ENCODE measurements around the gene HOXC10.

HOXC10 gene

DNA sequence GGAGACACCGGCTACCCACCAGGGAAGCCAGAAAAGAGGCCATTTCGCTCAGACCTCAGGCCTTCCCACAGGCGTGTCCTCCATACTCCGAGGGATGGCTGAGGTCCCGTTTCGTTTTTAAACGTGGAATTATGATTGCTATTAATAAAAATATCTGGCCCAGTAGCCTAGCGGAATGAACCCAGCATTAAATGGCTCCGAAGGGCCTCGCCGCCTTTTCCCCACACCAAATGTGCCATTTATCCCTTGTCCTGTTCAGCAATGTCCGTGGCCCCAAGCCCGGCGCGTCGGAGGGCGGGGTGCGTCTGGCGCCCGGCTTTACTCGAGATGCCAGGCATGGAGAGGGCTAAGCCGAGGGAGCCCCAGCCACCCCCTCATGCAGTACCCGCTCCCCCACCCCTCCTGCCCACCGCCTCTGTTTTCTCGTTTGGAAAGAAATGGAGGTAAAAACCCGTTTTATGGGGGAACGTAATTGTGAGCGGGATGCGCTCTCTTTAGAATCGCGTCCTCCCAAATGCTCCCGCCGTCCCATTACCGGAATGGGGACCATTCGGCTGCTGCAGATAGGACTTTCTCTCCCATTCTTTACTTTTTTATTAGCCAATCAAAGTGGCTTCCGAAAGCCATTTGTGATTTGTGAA is 29.6 kb downstream of the HOXC10 start:
- H3K4me3 ChIP-seq (replicated peaks; ENCODE audit: insufficient read depth, low read length): no peak overlapping the region
- no peak for TF ChIP-seq SPI1 (IDR thresholded peaks at IDR 0.05; ENCODE audit: borderline replicate concordance, low read depth)
- DNase-seq (ENCODE audit: low read depth in 1 of 2, low spot score in 1 of 2): no peak
- peaks cover 70% of the 10 kb centered on the region for H3K27me3 ChIP-seq (ENCODE audit: insufficient read depth, poor library complexity, severe bottlenecking)
- no peak overlapping the region for H3K27ac ChIP-seq (replicated peaks)

- H3K27ac ChIP-seq (replicated peaks): no peak overlapping the region
Observed at GRCh38 chr12:54015018-54015931, 30.3 kb downstream of the HOXC10 start.

DNA sequence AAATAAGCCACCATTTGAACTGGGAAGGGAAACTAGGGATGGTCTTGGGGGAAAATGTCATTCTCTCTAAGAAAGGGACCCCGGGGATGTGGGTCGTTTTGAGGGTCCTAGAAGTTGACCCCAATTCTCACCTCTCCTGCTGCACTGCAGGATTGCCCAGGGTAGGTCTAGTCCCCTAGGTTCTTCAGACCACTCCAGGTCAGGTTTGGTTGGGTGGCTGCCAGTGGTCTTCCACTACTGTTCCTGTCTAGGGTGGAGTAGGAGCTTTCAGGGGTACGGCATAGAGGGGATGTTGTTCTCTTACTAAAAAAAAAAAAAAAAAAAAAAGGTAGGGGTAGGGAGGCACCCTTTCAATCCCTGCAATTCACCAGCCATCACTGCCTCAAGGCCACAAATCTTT is 31.1 kb downstream of the HOXC10 start:
- H3K27me3 ChIP-seq (ENCODE audit: insufficient read depth, poor library complexity, severe bottlenecking): peaks cover 56% of the 10 kb centered on the region
- no peak overlapping the region for H3K27ac ChIP-seq (replicated peaks)
- no peak for TF ChIP-seq GABPA (IDR thresholded peaks at IDR 0.05; ENCODE audit: low read depth)
- no peak for TF ChIP-seq SPI1 (IDR thresholded peaks at IDR 0.05; ENCODE audit: borderline replicate concordance, low read depth)
- TF ChIP-seq POLR2AphosphoS5 (IDR thresholded peaks at IDR 0.05; ENCODE audit: low read depth): no peak
- TF ChIP-seq, protein P1, sequence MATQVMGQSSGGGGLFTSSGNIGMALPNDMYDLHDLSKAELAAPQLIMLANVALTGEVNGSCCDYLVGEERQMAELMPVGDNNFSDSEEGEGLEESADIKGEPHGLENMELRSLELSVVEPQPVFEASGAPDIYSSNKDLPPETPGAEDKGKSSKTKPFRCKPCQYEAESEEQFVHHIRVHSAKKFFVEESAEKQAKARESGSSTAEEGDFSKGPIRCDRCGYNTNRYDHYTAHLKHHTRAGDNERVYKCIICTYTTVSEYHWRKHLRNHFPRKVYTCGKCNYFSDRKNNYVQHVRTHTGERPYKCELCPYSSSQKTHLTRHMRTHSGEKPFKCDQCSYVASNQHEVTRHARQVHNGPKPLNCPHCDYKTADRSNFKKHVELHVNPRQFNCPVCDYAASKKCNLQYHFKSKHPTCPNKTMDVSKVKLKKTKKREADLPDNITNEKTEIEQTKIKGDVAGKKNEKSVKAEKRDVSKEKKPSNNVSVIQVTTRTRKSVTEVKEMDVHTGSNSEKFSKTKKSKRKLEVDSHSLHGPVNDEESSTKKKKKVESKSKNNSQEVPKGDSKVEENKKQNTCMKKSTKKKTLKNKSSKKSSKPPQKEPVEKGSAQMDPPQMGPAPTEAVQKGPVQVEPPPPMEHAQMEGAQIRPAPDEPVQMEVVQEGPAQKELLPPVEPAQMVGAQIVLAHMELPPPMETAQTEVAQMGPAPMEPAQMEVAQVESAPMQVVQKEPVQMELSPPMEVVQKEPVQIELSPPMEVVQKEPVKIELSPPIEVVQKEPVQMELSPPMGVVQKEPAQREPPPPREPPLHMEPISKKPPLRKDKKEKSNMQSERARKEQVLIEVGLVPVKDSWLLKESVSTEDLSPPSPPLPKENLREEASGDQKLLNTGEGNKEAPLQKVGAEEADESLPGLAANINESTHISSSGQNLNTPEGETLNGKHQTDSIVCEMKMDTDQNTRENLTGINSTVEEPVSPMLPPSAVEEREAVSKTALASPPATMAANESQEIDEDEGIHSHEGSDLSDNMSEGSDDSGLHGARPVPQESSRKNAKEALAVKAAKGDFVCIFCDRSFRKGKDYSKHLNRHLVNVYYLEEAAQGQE (IDR thresholded peaks at IDR 0.05; ENCODE audit: insufficient replicate concordance, low read depth): no peak
- no peak for TF ChIP-seq CTCF (IDR thresholded peaks at IDR 0.05; ENCODE audit: insufficient read depth, low read length)
- no peak overlapping the region for H3K4me3 ChIP-seq (replicated peaks; ENCODE audit: insufficient read depth, low read length)
- DNase-seq (ENCODE audit: low read depth in 1 of 2, low spot score in 1 of 2): no peak

More at GRCh38 chr12:54015018-54015931, 30.3 kb downstream of the HOXC10 start:
- peaks cover 62% of the 10 kb centered on the region for H3K27me3 ChIP-seq (ENCODE audit: insufficient read depth, poor library complexity, severe bottlenecking)
- H3K4me3 ChIP-seq (replicated peaks; ENCODE audit: insufficient read depth, low read length): no peak overlapping the region
- no peak for DNase-seq (ENCODE audit: low read depth in 1 of 2, low spot score in 1 of 2)
- TF ChIP-seq, protein P1 (IDR thresholded peaks at IDR 0.05; ENCODE audit: insufficient replicate concordance, low read depth): no peak
- TF ChIP-seq SPI1 (IDR thresholded peaks at IDR 0.05; ENCODE audit: borderline replicate concordance, low read depth): no peak
- no peak for TF ChIP-seq CTCF (IDR thresholded peaks at IDR 0.05; ENCODE audit: insufficient read depth, low read length)
- no peak for TF ChIP-seq POLR2AphosphoS5 (IDR thresholded peaks at IDR 0.05; ENCODE audit: low read depth)
- no peak for TF ChIP-seq GABPA (IDR thresholded peaks at IDR 0.05; ENCODE audit: low read depth)

DNA sequence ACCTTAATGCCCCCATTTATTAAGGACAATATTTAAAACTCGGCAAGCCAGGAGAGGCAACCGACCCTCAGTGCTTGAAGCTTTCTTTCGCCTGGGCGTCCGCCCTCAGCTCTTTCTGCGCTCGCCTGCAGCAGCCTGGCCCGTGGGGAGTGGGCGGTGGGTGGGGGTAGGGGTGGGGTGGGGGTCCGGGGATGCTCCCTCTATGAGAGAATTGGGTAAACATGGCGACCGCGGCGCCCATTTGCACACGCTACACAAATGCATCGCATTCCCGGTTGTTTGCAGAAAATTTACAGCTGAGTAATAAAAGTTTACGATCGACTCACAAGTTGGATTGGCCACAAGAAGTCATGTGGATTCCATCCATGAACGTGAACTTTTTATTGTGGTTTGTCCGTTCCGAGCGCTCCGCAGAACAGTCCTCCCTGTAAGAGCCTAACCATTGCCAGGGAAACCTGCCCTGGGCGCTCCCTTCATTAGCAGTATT is 31.6 kb downstream of the HOXC10 start:
- Histone ChIP-seq H3K27ac (replicated peaks) (no peak overlapping the region), H3K4me3 (replicated peaks; ENCODE audit: insufficient read depth, low read length) (no peak overlapping the region), H3K27me3 (ENCODE audit: insufficient read depth, poor library complexity, severe bottlenecking) (peaks cover 52% of the 10 kb centered on the region)
- TF ChIP-seq CTCF (IDR thresholded peaks at IDR 0.05; ENCODE audit: insufficient read depth, low read length) (no peak), GABPA (IDR thresholded peaks at IDR 0.05; ENCODE audit: low read depth) (no peak), POLR2AphosphoS5 (IDR thresholded peaks at IDR 0.05; ENCODE audit: low read depth) (no peak), SPI1 (IDR thresholded peaks at IDR 0.05; ENCODE audit: borderline replicate concordance, low read depth) (no peak)
- TF ChIP-seq, protein P1 (IDR thresholded peaks at IDR 0.05; ENCODE audit: insufficient replicate concordance, low read depth): no peak
- DNase-seq (ENCODE audit: low read depth in 1 of 2, low spot score in 1 of 2): no peak
